ENCODE results near the gene AP2M1.
"Not testable (repeated sequence)": the region's sequence is repeated elsewhere in the genome, so short reads cannot be mapped to it uniquely, and the experiment has no call there.

AP2M1 gene

GRCh38 chr3:184174646-184175492 lies at the start of gene AP2M1:
Gene AP2M1, plus strand, starts transcription at chr3:184174855. Its CDS starts 2,139 bp downstream, at chr3:184176994.
- DNase-seq (ENCODE audit: low spot score) = peak; percentile 98

GRCh38 chr3:184126006-184126405 lies 48.6 kb upstream of the AP2M1 start:
- no peak for DNase-seq (ENCODE audit: low spot score)

GRCh38 chr3:184129012-184129411 lies 45.6 kb upstream of the AP2M1 start:
- DNase-seq (ENCODE audit: low spot score) = peak; percentile 38

- no peak for DNase-seq (ENCODE audit: low spot score)
These were observed 41.7 kb upstream of the AP2M1 start for GRCh38 chr3:184132945-184133344.

GRCh38 chr3:184133840-184134745 lies 40.6 kb upstream of the AP2M1 start:
- peak; percentile 55 for DNase-seq (ENCODE audit: low spot score)

- peak; percentile 53 for DNase-seq (ENCODE audit: low spot score)
These were observed 39.9 kb upstream of the AP2M1 start for GRCh38 chr3:184134746-184135148.

GRCh38 chr3:184135149-184135910 lies 39.3 kb upstream of the AP2M1 start, which contains the start of gene EIF2B5:
Gene EIF2B5, plus strand, starts transcription at chr3:184135358. Its CDS starts 28 bp downstream, at chr3:184135386.
- peak; percentile 92 for DNase-seq (ENCODE audit: low spot score)

- DNase-seq (ENCODE audit: low spot score) = peak; percentile 61
These were observed 38.8 kb upstream of the AP2M1 start for GRCh38 chr3:184135911-184136260.

- no peak for DNase-seq (ENCODE audit: low spot score)
These were observed 34.2 kb upstream of the AP2M1 start for GRCh38 chr3:184140436-184140835.

GRCh38 chr3:184142199-184142598 lies 32.5 kb upstream of the AP2M1 start:
- no peak for DNase-seq (ENCODE audit: low spot score)

- no peak for DNase-seq (ENCODE audit: low spot score)
These were observed 31.3 kb upstream of the AP2M1 start for GRCh38 chr3:184143327-184143726.

- no peak for DNase-seq (ENCODE audit: low spot score)
These were observed 30.1 kb upstream of the AP2M1 start for GRCh38 chr3:184144505-184144904.

GRCh38 chr3:184145111-184145524 lies 29.5 kb upstream of the AP2M1 start:
- DNase-seq (ENCODE audit: low spot score) = peak; percentile 46

- no peak for DNase-seq (ENCODE audit: low spot score)
These were observed 28.8 kb upstream of the AP2M1 start for GRCh38 chr3:184145751-184146270.

GRCh38 chr3:184148076-184148475 lies 26.6 kb upstream of the AP2M1 start:
- no peak for DNase-seq (ENCODE audit: low spot score)

- DNase-seq (ENCODE audit: low spot score) = no peak
These were observed 25.5 kb upstream of the AP2M1 start for GRCh38 chr3:184149123-184149522.

GRCh38 chr3:184149770-184150169 lies 24.9 kb upstream of the AP2M1 start:
- not testable (repeated sequence) for DNase-seq (ENCODE audit: low spot score)

GRCh38 chr3:184154885-184155643 lies 19.6 kb upstream of the AP2M1 start, which contains the start of gene DVL3:
Gene DVL3, plus strand, starts transcription at chr3:184155377. Its CDS starts 259 bp downstream, at chr3:184155636.
- peak; percentile 44 for DNase-seq (ENCODE audit: low spot score)

- DNase-seq (ENCODE audit: low spot score) = peak; percentile 57
These were observed 18.8 kb upstream of the AP2M1 start for GRCh38 chr3:184155644-184156521.

- DNase-seq (ENCODE audit: low spot score) = no peak
These were observed 18.1 kb upstream of the AP2M1 start for GRCh38 chr3:184156522-184156955.

Measured in NAMALWA (cell line).